Subcutaneous adipose tissue (tissue), 4 donors: Measurements from ENCODE around the gene MAPK4. TPM values are rescaled to one million over a fixed set of nuclear protein-coding genes. Genes with fewer than 3 reads are reported as not detected.

Experiments used
- total RNA-seq, 4 donors: library from RNA; depleted of rRNA; stranded (reverse); fragments of >200 nt; gene quantifications; one replicate each; pipeline ENCODE4 v1.1.0, GENCODE V29; 2016
- TF ChIP-seq, protein P1 (sequence below): fragments of 450-650 bp; IDR thresholded peaks from one replicate; pipeline ENCODE4 v1.5.1; 2016; ENCODE audit warnings: low read depth, mild to moderate bottlenecking, control low read depth, antibody characterized with exemption, moderate library complexity

The MAPK4 gene
- total RNA-seq, 4 donors from 2014 or later = 0.16 to 0.51 (median 0.22) TPM; not detected in 1

DNA sequence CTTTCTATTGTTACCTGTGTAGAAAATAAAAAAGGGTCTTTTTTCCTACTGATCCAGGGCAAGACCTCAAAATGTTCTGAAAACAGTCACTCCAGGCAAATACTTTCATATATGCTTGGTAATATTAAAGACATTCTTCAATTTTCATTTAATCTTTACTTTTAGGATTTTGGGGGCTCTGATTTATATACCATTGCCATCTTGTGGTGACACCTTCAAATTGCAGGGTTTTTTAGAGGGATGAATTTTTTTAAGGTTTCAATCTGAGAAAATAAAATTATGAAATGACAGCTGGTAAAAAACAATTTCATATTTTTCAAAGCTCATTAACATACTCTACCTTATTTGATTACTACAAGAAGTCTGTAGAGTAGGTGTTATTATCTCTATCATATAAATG lies 26.8 kb downstream of the MAPK4 start:
- TF ChIP-seq, protein P1, sequence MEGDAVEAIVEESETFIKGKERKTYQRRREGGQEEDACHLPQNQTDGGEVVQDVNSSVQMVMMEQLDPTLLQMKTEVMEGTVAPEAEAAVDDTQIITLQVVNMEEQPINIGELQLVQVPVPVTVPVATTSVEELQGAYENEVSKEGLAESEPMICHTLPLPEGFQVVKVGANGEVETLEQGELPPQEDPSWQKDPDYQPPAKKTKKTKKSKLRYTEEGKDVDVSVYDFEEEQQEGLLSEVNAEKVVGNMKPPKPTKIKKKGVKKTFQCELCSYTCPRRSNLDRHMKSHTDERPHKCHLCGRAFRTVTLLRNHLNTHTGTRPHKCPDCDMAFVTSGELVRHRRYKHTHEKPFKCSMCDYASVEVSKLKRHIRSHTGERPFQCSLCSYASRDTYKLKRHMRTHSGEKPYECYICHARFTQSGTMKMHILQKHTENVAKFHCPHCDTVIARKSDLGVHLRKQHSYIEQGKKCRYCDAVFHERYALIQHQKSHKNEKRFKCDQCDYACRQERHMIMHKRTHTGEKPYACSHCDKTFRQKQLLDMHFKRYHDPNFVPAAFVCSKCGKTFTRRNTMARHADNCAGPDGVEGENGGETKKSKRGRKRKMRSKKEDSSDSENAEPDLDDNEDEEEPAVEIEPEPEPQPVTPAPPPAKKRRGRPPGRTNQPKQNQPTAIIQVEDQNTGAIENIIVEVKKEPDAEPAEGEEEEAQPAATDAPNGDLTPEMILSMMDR = no peak

DNA sequence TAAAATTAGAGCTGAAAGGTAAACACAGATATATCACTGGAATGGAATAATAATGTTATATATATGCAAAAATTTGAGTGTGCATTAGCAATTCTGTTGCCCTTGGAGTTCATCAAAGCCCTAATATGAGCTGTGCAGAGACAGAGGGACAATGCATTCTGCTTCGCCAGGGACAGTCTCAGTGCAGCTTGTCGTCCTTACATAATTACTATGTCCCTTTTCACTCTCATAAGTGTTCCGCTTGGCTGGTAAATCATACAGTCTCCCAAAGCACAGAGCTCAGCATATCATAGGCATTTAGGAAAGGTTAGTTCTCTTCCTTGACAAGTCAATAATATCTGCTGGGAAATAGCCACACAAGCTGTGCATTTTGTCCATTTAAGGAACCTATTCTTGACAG lies 30.7 kb downstream of the MAPK4 start:
- TF ChIP-seq, protein P1 = no peak

DNA sequence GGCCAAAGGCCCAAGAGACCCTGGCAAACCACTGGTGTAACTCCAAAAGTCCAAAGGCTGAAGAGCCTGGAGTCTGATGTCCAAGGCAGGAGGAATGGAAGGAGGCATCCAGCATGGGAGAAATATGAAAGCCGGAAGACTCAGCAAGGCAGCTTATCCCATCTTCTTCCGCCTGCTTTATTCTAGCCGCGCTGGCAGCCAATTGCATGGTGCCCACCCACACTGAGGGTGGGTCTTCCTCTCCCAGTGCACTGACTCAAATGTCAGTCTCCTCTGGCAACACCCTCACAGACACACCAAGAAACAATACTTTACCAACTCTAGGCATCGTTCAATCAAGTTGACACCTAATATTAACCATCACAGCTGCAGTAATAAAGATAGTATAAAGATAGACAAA lies 34.1 kb downstream of the MAPK4 start:
- TF ChIP-seq, protein P1 = no peak

DNA sequence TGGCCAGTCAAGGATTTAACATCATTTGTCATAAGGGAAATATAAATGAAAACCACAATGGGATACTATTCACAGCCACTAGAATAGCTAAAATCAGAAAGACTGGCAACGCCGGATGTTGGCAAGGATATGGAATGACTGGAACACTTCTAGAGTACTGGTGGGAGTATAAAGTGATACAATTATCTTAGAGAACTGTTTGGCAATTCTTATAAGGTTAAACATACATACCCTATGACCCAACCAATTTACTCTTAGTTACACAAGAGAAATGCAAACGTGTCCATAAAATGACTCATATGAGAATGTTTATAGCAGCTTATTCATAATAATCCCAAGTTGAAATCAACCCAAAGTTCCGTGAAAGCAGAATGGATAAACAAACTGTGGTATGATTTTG lies 35.1 kb downstream of the MAPK4 start:
- TF ChIP-seq, protein P1 = no peak

DNA sequence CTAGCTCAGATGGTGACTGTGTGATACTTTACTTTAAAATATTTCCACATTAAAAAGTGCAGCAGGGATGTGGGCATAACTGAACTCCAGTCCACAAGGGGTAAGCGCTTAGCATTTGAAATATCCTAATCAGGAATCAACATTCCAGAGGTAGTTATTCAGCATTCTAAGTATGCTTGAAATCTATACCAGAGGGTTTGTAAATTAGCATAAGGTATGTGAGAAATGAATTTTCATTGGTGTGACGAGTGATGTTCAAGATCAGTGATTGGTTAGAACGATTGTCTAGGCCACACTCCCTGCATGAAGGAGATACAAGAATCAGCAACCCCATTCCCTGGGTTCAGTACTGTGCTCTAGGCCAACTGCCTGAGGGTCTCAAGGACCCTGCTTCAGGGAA lies 42.6 kb downstream of the MAPK4 start:
- TF ChIP-seq, protein P1 = no peak

DNA sequence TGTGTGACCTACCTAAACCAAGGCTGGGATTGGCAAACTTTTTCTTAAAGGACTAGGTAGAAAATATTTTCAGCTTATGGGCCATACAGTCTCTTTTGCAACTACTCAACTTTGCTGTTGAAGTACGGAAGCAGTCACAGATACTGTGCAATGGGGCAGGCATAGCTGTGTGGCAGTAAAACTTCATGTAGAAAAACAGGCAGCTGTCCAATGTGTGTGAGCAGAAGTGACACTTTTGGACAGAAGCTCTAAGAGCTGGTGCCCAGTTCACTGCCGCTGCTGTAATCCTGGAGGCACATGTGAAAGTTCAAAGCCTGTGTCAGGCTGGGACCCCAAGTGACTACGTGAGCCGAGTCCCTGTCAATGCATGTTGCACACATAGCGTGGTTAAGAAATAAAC lies 46.7 kb downstream of the MAPK4 start:
- TF ChIP-seq, protein P1 = no peak

DNA sequence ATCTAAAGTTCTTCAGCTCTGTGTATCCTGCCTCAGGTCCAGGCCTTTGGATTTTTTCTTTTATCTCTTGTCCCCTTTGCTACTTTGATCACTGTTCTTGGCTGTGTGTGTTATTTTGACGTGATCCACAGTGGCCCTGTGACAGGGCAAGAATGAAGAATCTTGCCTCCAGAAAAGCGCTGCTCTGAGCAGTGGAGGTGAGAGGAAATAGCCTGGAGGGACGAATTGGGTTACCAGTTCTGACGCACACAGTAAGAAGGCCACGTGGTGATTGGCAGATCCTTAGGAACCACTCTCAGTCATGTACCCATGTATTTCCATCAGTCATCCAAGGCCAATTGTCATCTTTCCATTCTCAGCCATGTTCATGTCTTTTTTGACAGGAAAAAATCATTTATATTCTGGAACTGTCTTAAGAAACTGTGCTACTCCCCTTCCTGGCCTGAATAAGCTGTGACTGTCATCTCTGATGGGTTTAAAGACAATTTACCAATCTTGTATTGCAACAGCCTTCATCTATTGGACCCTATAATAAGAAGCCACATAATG lies 47.6 kb downstream of the MAPK4 start:
- TF ChIP-seq, protein P1 = no peak
